Spleen (tissue), 7 donors: ENCODE measurements around the gene SIRPB1.

ENCODE experiments used
- CTCF ChIP-seq, 11 experiments: fragments of 200-600 bp in 7 of 11; fragments of 450-650 bp in 4 of 11; sonication (generic) in 4 of 11; IDR thresholded peaks in 8 of 11; conservative IDR thresholded peaks in 3 of 11; 1 replicate in 7 of 11; 2 replicates in 4 of 11; pipeline versions ENCODE4 v1.4.0 to v1.8.0; 2016 to 2021; ENCODE audit warnings: antibody characterized with exemption in 11 of 11, inconsistent platforms in 4 of 11, mild to moderate bottlenecking in 1 of 11
- POLR2A ChIP-seq, 3 donors: fragments of 450-650 bp; IDR thresholded peaks; one replicate each; pipeline ENCODE4 v1.5.1; 2017; ENCODE audit warnings: antibody characterized with exemption in 3 of 3, mild to moderate bottlenecking in 1 of 3
- POLR2AphosphoS5 ChIP-seq, 3 donors: sonication (generic); formaldehyde crosslinking; IDR thresholded peaks; one replicate each; pipeline ENCODE4 v1.5.1; 2017; ENCODE audit warnings: antibody characterized with exemption in 3 of 3
- donor health status: DM: no; HTN: no; CAD: no; lungs with moderate emphysema.
- donor health status: DM: no; HTN: no; CAD: no.
- donor health status: DM: no; HTN: no; CAD: no.

DNA sequence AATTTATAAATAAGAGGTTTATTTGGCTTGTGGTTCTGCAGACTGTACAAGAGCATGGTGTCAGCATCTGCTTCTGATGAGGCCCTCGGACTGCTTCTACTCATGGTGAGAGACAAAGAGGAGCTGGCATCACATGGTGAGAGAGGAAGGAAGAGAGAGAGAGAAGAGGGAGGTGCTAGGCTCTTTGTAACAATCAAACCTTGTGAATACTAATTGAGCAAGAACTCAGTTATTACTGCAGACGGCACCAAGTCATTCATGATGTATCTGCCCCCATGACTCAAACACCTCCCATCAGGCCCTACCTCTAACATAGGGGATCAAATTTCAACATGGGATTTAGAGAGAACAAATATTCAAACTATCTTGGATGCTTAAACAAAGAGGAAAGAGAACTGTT lies 44.1 kb upstream of the SIRPB1 start:
- no peak for TF ChIP-seq POLR2A (IDR thresholded peaks at IDR 0.05)
- no peak for TF ChIP-seq CTCF (IDR thresholded peaks at IDR 0.05 in 8 of 11, conservative IDR thresholded peaks at IDR 0.05 in 3 of 11)
- TF ChIP-seq POLR2AphosphoS5 (IDR thresholded peaks at IDR 0.05): no peak
